GM19455 (cell line): Measurements from ENCODE around the gene POU4F1.

Source experiments
- ATAC-seq: cut with Tn5 transposase; IDR thresholded peaks from one replicate; pipeline ENCODE4 v1.9.1; 2021; ENCODE audit not compliant: unreplicated experiment

The POU4F1 gene

GRCh38 chr13:78607409-78608251 is 4.3 kb upstream of the POU4F1 start:
- ATAC-seq: no peak

- no peak for ATAC-seq
Observed at GRCh38 chr13:78606471-78607408, 3.4 kb upstream of the POU4F1 start.

GRCh38 chr13:78604782-78605611 is 1.6 kb upstream of the POU4F1 start:
- no peak for ATAC-seq

- ATAC-seq: peak; percentile 31
Observed at GRCh38 chr13:78602561-78603239, 652 bp downstream of the POU4F1 start.

DNA sequence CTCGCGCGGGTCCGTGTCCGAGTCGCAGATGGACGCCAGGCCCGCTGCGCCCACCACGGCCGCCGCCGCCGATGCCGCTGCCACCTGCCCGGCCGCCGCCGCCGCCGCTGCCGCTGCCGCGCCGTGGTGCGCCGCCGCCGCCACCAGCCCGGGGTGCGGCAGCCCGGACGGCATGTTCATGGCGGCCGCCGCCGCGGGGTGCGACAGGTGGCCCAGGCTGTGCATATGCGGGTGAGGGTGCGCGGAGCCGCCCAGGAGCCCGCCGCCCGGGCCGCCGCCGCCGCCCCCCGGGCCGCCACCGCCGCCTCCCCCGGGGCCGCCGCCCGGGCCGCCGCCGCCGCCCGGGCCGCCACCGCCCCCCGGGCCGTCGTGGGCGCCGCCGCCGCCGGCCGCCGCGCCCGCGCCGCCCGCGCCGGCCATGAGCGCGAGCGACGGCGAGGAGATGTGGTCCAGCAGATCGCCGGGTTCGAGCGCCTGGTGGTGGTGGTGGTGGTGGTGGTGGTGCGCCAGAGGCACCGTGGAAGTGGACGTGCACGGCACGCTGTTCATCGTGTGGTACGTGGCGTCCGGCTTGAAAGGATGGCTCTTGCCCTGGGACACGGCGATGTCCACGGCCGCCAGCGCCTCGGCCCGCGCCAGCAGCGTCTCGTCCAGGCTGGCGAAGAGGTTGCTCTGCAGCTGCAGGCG is 1.3 kb downstream of the POU4F1 start:
- no peak for ATAC-seq

GRCh38 chr13:78601124-78601873 is 2.1 kb downstream of the POU4F1 start:
- ATAC-seq: no peak

- ATAC-seq: no peak
Observed at GRCh38 chr13:78600280-78600883, 3.0 kb downstream of the POU4F1 start.

DNA sequence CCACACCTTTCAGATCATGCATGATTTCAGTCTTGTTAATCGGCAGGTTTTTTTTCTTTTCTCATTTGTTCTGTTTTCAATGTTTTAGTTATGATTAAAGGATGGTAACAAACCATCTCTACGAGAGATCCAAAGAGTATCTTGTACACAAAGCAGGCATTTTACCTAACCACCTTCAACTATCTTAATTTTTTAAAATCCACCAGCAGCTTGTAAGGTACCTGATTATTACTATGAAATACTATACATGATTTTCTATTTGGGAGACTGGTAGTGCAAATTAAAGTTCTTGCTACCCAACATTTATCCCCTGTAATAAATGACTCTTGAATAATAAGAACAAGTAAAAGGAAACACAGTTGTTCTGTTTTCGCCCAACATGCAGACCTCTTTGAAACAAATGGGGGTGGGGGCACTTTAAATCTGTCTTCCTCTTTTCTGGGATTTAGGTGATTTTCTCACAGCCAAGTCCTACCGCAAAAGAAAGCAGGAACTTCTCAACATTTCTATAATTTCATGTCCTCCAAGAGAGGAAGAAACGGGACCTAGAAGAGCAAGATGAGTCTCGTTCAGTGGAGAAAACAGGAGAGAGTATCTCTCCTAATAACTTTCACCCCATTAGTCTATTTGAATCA is 3.6 kb downstream of the POU4F1 start:
- no peak for ATAC-seq

- no peak for ATAC-seq
Observed at GRCh38 chr13:78598966-78599644, 4.2 kb downstream of the POU4F1 start.

GRCh38 chr13:78598116-78598781 is 5.1 kb downstream of the POU4F1 start:
- ATAC-seq: no peak

GRCh38 chr13:78597602-78597932 is 5.8 kb downstream of the POU4F1 start:
- no peak for ATAC-seq

- ATAC-seq: no peak
Observed at GRCh38 chr13:78596736-78597601, 6.4 kb downstream of the POU4F1 start.

DNA sequence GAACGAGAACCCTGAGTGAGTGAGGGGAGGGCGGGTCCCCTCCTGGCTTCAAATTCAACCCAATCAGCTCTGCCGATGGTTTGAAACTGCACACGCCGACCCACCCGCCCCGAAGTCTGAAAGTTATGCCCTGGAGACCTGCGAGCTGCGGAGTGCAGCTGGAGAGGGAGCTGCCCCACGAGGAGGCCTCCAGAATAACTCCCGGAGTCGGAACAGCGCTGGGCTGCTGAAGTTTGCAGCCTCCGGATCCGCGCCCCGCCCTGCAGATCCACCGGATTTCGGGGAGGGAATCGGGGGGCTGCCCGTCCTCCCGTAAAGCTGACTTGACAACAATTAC is 7.0 kb downstream of the POU4F1 start:
- no peak for ATAC-seq

- ATAC-seq: no peak
Observed at GRCh38 chr13:78595495-78596398, 7.6 kb downstream of the POU4F1 start.

- no peak for ATAC-seq
Observed at GRCh38 chr13:78594456-78594975, 8.8 kb downstream of the POU4F1 start.
